ENCODE results near the gene KPRP.

GRCh38 chr1:152753586-152753985 is 4.2 kb upstream of the KPRP start:
- no peak for TF ChIP-seq CTCF (IDR thresholded peaks at IDR 0.05; ENCODE audit: insufficient read depth, low read depth, low read length)
- no peak for TF ChIP-seq EZH2 (IDR thresholded peaks at IDR 0.05; ENCODE audit: insufficient read depth, low read length)

Measured in astrocyte (in vitro differentiated cells and primary cell).